Activated naive CD4-positive, alpha-beta T cell treated with anti-CD3 and anti-CD28 coated beads, Interleukin-2, amount 50 U/mL, for 16 hours (primary cell): ENCODE data around the gene SLC9A9.

ENCODE experiments used
- DNase-seq: peaks from one replicate; pipeline ENCODE4 v3.0.0-alpha.2; 2020

The SLC9A9 gene

GRCh38 chr3:143634991-143635390 lies 213.3 kb downstream of the SLC9A9 start:
- DNase-seq, result no peak

DNA sequence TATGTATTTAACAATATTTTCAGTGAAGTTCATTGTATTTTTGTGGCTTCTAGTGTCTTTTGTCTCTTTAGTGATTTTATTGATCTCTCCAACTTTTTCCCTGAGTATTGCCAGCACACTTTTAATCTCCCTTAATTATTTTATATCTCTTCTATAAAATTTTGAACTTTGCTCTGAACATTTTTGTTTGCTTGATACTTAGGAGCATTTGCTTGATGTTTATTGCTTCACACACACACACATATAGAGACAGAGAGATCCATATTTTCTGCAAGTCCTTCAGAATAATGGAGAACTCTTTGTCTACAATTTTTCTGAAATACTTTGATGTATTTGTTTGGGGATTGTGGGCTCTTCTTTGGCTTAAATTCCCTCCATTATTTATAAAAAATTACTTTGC lies 213.8 kb downstream of the SLC9A9 start:
- no peak for DNase-seq

DNA sequence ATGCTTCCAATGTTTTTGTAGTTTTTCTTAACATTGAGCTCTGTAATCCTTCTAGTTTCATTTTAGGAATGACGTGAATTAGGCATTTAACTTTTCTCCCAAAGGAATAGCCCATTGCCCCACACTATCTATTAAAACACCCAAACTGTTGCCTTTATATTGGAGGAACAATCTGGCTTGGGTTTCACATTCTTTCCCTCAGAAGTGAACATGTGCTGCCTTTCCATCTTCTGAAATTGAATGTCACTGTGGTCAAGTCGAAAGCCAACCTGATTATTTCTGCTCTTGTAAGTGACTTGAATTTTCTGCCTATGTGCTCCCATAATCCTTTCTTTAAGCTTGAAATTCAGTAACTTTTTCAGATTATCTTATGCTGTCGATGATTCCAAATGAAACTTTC lies 214.5 kb downstream of the SLC9A9 start:
- no peak for DNase-seq

DNA sequence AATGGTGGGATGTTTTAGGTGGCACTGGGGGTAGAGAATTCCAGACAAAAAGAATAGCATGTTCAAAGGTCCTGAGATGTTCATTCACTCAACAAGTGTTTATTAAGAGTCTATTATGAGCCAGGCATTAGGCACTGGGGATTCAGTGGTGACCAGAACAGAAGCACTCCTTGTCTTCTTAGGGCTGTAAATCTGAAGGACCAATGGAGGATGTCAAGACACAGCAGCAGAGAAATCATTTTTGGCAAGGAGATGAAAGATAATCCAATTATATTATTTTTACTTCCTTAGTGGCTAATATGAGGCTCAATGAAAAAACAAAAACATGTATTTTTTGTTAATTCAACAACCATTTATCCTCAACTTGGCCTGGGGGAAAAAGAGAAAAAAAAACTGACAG lies 218.5 kb downstream of the SLC9A9 start:
- DNase-seq, result no peak

GRCh38 chr3:143628971-143629370 lies 219.3 kb downstream of the SLC9A9 start:
- no peak for DNase-seq

DNA sequence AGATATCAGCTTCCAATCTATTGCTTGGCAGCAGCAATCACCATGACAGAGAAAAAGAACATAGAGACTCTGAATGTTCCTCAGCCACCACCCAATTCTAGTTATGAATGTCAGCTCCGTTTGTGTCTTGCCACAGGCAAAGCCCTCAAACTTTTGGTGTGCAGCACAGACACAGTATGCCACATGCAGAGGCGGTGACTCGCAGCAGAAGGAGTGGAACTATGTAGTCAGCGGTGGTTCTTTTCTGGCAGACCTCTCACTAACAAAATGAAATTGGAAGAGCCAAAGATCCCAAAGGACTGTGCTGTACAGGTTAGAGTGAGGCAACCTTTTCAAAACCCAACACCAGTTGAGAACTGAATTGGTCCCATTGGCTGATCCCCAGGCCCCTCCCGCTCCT lies 220.9 kb downstream of the SLC9A9 start:
- DNase-seq, result no peak

DNA sequence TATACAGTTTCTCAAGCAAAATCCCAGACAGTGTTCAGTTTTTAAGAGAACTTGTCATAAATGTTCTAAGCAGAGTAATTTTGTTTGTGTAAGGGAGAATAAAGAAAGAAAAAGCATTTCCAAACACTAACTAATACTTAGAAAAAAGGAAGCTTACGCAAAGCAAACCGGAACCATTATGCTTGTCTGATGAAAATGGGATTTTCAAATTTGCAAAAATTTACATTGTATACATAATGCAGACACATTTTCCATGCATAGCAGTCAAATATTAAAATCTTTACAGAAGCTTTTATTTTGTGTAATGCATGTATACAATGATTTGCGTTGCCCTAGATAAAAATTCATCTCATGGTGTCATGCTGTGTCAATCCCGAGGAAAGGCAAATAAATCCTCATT lies 229.0 kb downstream of the SLC9A9 start:
- DNase-seq, result no peak

DNA sequence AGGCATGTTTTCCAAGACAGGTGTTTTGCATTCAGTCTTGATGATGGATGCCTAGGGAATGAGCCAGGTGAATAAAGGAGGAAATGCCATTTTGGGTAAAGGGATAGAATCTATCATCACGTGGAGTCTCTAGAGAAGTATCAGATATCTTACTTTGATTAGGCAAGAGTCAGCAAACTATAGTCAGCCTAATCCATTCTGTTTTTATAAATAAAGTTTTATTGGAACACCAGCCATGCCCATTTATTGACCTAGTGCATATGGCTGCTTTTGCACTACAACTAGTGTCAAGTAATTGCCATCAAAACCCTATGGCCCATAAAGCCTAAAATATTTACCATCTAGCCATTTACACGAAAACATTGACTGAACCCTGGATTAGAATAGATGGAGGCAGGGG lies 231.2 kb downstream of the SLC9A9 start:
- DNase-seq, result no peak

DNA sequence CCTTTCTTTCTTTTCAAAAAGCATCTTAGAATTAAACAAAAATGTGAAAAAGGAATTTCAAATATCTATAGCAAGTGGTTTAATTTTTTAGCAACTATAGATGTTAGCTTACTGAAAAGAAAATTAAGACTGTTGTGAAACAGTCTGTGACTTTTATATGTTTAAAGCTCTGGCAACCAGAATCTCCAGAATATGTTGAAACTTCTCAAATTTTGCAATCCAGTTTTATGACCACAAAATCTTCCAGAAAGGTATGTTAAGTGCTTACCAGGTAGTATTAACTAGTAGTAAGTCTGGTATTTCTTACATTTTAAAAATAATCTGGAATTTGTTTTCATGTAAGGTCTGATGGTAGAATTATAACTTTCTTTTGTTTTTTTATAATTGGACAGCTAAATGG lies 235.0 kb downstream of the SLC9A9 start:
- no peak for DNase-seq

DNA sequence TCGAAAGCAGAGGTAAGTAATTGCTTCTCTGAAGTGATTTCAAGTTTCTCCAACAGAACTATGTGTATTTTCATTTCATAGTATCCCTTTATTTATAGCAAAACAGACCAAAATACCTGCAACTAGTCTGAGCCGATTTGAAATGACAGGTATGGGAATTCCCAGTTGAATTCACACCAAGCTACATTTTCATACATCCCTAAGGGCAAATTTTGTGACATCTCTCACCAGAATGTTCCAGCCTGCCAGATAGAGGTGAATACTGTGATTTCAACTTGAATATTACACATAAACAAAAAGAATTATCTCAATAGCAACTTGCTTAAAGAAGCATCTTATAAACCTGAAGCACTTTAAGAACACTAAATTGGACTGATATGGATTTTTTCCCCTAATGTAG lies 235.7 kb downstream of the SLC9A9 start:
- DNase-seq, result no peak

GRCh38 chr3:143608966-143609365 lies 239.3 kb downstream of the SLC9A9 start:
- DNase-seq, result no peak

GRCh38 chr3:143605233-143605950 lies 242.9 kb downstream of the SLC9A9 start:
- no peak for DNase-seq

- DNase-seq, result no peak
Measured at GRCh38 chr3:143604402-143605185, 243.7 kb downstream of the SLC9A9 start.

DNA sequence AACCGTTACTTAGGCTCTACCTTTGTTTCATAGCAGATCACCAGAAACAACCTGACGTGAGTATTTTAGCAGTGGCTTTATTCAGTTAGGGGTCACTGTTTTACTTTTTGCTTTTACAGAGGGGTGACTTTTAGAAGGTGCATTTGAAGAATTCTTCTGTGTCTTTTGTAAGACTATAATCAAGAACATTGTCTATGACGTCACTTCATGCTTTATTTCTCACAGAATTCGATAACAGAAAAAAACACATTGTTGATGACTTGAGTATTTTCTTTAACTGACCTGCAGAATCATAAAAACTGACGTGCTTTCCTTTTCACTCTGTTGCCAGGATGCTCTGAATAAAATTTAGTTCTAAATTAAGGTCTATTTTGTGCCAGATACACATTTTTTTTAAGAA lies 244.5 kb downstream of the SLC9A9 start:
- DNase-seq, result no peak

- DNase-seq, result no peak
Measured at GRCh38 chr3:143601723-143602484, 246.4 kb downstream of the SLC9A9 start.

- DNase-seq, result no peak
Measured at GRCh38 chr3:143600756-143601718, 247.2 kb downstream of the SLC9A9 start.

DNA sequence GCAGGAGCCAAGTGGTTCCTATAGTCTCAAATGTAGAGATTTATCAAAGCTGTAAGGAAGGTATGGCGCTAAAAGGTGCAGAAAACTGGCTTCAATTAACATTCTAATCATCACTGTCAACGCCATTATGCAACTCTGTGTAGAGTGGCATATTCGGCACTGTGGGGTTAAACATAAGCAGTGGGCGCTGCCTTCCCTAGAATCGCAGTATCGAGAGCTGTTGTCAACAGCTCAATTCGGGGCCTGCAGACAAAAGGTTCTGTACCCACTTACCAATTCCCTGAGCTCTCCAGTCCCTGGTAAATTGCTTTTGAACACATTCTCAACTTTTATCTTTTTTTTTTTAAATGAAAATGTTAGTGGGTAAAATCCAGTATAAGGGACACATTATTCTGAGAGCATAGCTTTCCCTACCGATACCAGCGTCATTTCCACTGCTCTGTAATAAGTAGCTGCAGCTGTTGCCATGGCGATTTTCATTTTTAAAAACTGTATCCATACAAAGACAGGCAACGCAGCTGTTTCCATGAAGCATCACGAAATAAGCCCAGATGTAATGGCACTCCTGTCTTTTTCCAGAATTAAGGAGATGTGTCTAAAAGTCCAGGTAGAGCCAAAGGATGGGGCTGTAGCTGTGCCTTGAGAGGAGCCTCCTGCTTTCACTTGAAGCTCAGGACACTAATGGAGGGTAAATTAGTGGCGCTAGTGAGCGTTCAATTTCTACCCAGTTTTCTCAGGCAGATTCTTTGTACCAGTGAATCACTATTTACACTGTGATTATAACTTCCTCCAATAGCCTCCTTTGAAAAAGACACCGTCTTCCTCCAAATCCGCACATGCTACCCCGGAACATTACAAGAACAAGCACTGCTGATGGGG lies 250.3 kb downstream of the SLC9A9 start:
- DNase-seq, result no peak

- no peak for DNase-seq
Measured at GRCh38 chr3:143596957-143597642, 251.2 kb downstream of the SLC9A9 start.

GRCh38 chr3:143595456-143596077 lies 252.7 kb downstream of the SLC9A9 start:
- DNase-seq, result no peak

DNA sequence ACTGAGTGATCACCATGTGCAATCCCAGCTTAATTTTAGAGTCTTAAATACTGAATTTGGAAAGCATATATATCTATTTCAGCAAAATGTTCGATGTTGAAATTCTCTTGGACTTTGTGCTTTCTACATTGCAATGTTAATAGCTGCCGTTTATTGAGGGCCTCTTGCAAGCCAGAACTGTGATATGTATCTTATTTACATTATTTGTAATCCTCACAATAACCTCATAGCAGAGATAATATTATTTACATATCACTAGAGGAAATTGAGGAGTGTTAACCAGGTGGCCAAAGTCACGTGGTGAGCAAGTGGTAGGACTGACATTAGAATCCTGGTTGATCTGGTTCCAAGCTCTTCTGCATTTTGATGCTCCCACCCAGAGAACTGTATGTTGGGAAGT lies 254.1 kb downstream of the SLC9A9 start:
- DNase-seq, result no peak
